Activated CD8-positive, alpha-beta T cell treated with anti-CD3 and anti-CD28 coated beads for 36 hours (primary cell): Measurements from ENCODE around the gene PPAT. TPM values are rescaled to one million over a fixed set of nuclear protein-coding genes. Genes with fewer than 3 reads are reported as not detected.

Experiments used
- ATAC-seq: fragments of 200-7000 bp; cut with Tn5 transposase; one replicate; pipeline ENCODE4 v1.10.0; 2021; ENCODE audit warnings: mild to moderate bottlenecking, moderate library complexity
- CTCF ChIA-PET: fragments of 350-600 bp; sonication (Branson Sonifier 250); formaldehyde crosslinking; loops from one replicate; lab custom pipeline; 2021; ENCODE audit warnings: antibody characterized with exemption; lab: Charles Lee
- POLR2A ChIA-PET: fragments of 350-600 bp; sonication (Branson Sonifier 250); formaldehyde crosslinking; loops from one replicate; lab custom pipeline; 2021; ENCODE audit warnings: antibody characterized with exemption; lab: Charles Lee
- DNase-seq: peaks from one replicate; pipeline ENCODE4 v3.0.0-alpha.2; 2020
- H3K27ac Mint-ChIP-seq: one replicate; pipeline ENCODE4 v1.8.0; 2021; ENCODE audit warnings: mild to moderate bottlenecking, mixed read lengths
- H3K27me3 Mint-ChIP-seq: one replicate; pipeline ENCODE4 v1.8.0; 2021; ENCODE audit warnings: mixed read lengths
- H3K36me3 Mint-ChIP-seq: one replicate; pipeline ENCODE4 v1.8.0; 2021; ENCODE audit warnings: low read depth, mixed read lengths
- H3K4me1 Mint-ChIP-seq: one replicate; pipeline ENCODE4 v1.8.0; 2021; ENCODE audit warnings: low read depth, mixed read lengths
- H3K4me3 Mint-ChIP-seq: one replicate; pipeline ENCODE4 v1.8.0; 2021; ENCODE audit warnings: mild to moderate bottlenecking, moderate library complexity, mixed read lengths
- H3K9me3 Mint-ChIP-seq: one replicate; pipeline ENCODE4 v1.8.0; 2021; ENCODE audit warnings: mixed read lengths
- intact Hi-C: fragments of 100-400 bp; cut with micrococcal nuclease; formaldehyde crosslinking; loops from one replicate; pipeline ENCODE4 v1.10.0; 2022
- total RNA-seq, 2 experiments: library from RNA; stranded (reverse); gene quantifications; one replicate each; pipeline ENCODE4 v1.2.3, GENCODE V29; 2021
- TF ChIP-seq, protein P1 (sequence below): fragments of 200-600 bp; IDR thresholded peaks from one replicate; pipeline ENCODE4 v1.8.0; 2022; ENCODE audit warnings: antibody characterized with exemption, mild to moderate bottlenecking

The PPAT gene
- total RNA-seq, 2 experiments from 2014 or later, result 44.1 to 46.9 TPM

- Mint-ChIP-seq H3K9me3 (no peaks in the 10 kb centered on the region), H3K4me1 (peaks cover 58% of the 10 kb centered on the region), H3K27me3 (no peaks in the 10 kb centered on the region), H3K27ac (no peak overlapping the region), H3K4me3 (no peak overlapping the region), H3K36me3 (peaks cover 25% of the 10 kb centered on the region)
- no peak for DNase-seq
- ChIA-PET POLR2A (no interaction called here), CTCF (no interaction called here)
- intact Hi-C loops, result no loop called here
- TF ChIP-seq, protein P1, sequence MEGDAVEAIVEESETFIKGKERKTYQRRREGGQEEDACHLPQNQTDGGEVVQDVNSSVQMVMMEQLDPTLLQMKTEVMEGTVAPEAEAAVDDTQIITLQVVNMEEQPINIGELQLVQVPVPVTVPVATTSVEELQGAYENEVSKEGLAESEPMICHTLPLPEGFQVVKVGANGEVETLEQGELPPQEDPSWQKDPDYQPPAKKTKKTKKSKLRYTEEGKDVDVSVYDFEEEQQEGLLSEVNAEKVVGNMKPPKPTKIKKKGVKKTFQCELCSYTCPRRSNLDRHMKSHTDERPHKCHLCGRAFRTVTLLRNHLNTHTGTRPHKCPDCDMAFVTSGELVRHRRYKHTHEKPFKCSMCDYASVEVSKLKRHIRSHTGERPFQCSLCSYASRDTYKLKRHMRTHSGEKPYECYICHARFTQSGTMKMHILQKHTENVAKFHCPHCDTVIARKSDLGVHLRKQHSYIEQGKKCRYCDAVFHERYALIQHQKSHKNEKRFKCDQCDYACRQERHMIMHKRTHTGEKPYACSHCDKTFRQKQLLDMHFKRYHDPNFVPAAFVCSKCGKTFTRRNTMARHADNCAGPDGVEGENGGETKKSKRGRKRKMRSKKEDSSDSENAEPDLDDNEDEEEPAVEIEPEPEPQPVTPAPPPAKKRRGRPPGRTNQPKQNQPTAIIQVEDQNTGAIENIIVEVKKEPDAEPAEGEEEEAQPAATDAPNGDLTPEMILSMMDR, result no peak
- ATAC-seq, result no peak
These were observed 5.2 kb downstream of the PPAT start for GRCh38 chr4:56430203-56430602.

DNA sequence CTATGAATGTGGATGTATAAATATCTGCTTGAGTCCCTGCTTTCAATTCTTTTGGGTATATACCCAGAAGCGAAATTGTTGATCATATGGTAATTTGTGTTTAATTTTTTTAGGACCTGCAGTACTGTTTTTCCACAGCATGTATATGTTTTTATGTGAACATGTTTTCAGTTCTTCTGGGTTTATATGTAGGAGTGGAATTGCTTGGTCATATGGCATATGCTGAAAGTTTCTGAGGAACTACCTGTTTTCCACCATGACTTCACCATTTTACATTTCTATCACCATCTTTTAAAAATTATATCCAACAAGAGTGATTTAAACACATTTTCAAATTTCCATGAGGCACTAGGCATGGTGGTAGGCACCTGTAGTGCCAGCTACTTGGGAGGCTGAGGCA is 8.2 kb downstream of the PPAT start:
- no peaks in the 10 kb centered on the region for H3K27me3 Mint-ChIP-seq
- ChIA-PET CTCF (no interaction called here), POLR2A (no interaction called here)
- intact Hi-C loops, result no loop called here
- TF ChIP-seq, protein P1, result no peak
- ATAC-seq, result no peak
- H3K27ac Mint-ChIP-seq, result no peak overlapping the region
- H3K36me3 Mint-ChIP-seq, result peaks cover 15% of the 10 kb centered on the region
- peaks cover 49% of the 10 kb centered on the region for H3K4me1 Mint-ChIP-seq
- DNase-seq, result no peak
- H3K4me3 Mint-ChIP-seq, result no peak overlapping the region
- no peaks in the 10 kb centered on the region for H3K9me3 Mint-ChIP-seq

DNA sequence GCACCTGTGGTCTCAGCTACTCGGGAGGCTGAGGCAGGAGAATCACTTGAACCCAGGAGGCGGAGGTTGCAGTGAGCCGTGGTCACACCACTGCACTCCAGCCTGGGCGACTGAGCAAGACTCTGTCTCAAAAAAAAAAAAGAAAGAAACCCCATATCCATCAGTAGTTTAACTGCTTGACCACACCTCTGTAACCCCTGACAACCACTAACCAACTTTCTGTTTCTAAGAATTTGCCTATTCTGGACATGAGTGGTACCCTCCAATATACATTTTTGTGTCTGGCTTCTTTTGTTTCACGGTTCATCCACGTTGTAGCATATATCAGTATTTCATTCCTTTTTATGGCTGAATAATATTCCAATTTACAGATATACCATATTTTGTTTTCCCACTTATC is 9.1 kb downstream of the PPAT start:
- no peak overlapping the region for H3K27ac Mint-ChIP-seq
- H3K36me3 Mint-ChIP-seq, result peaks cover 14% of the 10 kb centered on the region
- ATAC-seq, result no peak
- H3K9me3 Mint-ChIP-seq, result no peaks in the 10 kb centered on the region
- no peak overlapping the region for H3K4me3 Mint-ChIP-seq
- CTCF ChIA-PET, result interaction anchor here (1.0 to 4.7 kb wide), 8 partner anchors 9 to 410 kb away, joined by 3 to 40 read pairs (median 6); partner anchors contain the start of genes AASDH, PAICS, PPAT and SRP72
- TF ChIP-seq, protein P1, result no peak
- H3K4me1 Mint-ChIP-seq, result peaks cover 40% of the 10 kb centered on the region
- no peak for DNase-seq
- intact Hi-C loops, result no loop called here
- POLR2A ChIA-PET, result interaction anchor here (1.8 kb wide), 1 partner anchor 9 kb away, joined by 6 read pairs; the partner anchor contains the start of genes PAICS and PPAT
- H3K27me3 Mint-ChIP-seq, result no peaks in the 10 kb centered on the region

DNA sequence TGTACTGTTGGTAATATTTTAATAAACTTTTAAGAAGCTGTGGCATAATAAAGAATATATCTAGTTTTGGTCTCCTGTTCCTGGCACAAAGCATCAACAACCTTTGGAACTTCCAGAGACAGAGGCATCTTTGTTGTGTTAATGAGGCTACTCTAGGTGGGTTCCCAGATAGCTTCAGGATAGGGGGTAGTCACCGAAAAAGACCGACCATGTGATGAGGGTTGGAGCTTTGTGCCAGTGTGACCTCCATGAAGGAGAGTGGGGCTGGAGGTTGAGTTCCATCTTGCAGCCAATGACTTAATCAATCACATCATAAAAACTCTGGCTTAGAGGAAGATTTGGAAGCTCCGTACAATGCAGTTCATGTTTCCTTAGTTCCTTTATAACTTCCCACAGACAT is 9.9 kb downstream of the PPAT start:
- ChIA-PET CTCF (interaction anchor here (0.6 to 4.7 kb wide), 17 partner anchors 9 to 516 kb away, joined by 3 to 40 read pairs (median 4); partner anchors contain the start of genes AASDH, PAICS, PPAT and SRP72), POLR2A (interaction anchor here (1.8 kb wide), 1 partner anchor 10 kb away, joined by 6 read pairs; the partner anchor contains the start of genes PAICS and PPAT)
- ATAC-seq (no peak), DNase-seq (no peak)
- no peak overlapping the region for H3K4me3 Mint-ChIP-seq
- no peaks in the 10 kb centered on the region for H3K27me3 Mint-ChIP-seq
- no peak overlapping the region for H3K27ac Mint-ChIP-seq
- peaks cover 33% of the 10 kb centered on the region for H3K4me1 Mint-ChIP-seq
- intact Hi-C loops, result no loop called here
- H3K36me3 Mint-ChIP-seq, result peaks cover 13% of the 10 kb centered on the region
- H3K9me3 Mint-ChIP-seq, result no peaks in the 10 kb centered on the region
- TF ChIP-seq, protein P1, result no peak

GRCh38 chr4:56424697-56425514 is 10.5 kb downstream of the PPAT start:
- Mint-ChIP-seq H3K4me1 (peaks cover 31% of the 10 kb centered on the region), H3K36me3 (peaks cover 13% of the 10 kb centered on the region), H3K27me3 (no peaks in the 10 kb centered on the region), H3K4me3 (no peak overlapping the region), H3K9me3 (no peaks in the 10 kb centered on the region), H3K27ac (no peak overlapping the region)
- ChIA-PET POLR2A (interaction anchor here (1.4 to 1.8 kb wide), 2 partner anchors 10 to 11 kb away, joined by 5 to 6 read pairs; partner anchors contain the start of genes PAICS and PPAT), CTCF (interaction anchor here (0.7 to 4.7 kb wide), 21 partner anchors 8 to 516 kb away, joined by 3 to 40 read pairs (median 5); partner anchors contain the start of genes AASDH, PAICS, PPAT and SRP72)
- intact Hi-C loops, result no loop called here
- TF ChIP-seq, protein P1, result peak; percentile 72
- ATAC-seq (no peak), DNase-seq (peak; percentile 62)
